ENCODE data around the gene KCNJ16. TPM values are rescaled to one million over a fixed set of nuclear protein-coding genes. Genes with fewer than 3 reads are reported as not detected.

The KCNJ16 gene
- total RNA-seq, 1 experiment from 2014 or later, result not detected

- H3K27me3 ChIP-seq (ENCODE audit: control insufficient read depth, insufficient read depth, low read length), result no peaks in the 10 kb centered on the region
- ATAC-seq (no peak), DNase-seq (ENCODE audit: low read depth, low spot score) (no peak)
- ChIA-PET POLR2A (no interaction called here), CTCF (no interaction called here)
- no peaks in the 10 kb centered on the region for H3K9me3 ChIP-seq (ENCODE audit: control insufficient read depth, insufficient read depth, low read depth, low read length)
- no peak overlapping the region for H3K4me3 ChIP-seq (ENCODE audit: low read depth in 2 of 2, low read length in 2 of 2)
- in situ Hi-C loops (cut with HindIII; ENCODE audit: low pct_unique_long_range_greater_than_20kb, low sequenced_read_pairs) (no loop called here), intact Hi-C loops (cut with micrococcal nuclease; ENCODE audit: unreplicated experiment) (no loop called here)
- no peaks in the 10 kb centered on the region for H3K4me1 ChIP-seq (ENCODE audit: control insufficient read depth, insufficient read depth, low read length)
- BruUV-seq (replicated peaks), result no TSS peak
- H3K27ac ChIP-seq (ENCODE audit: low read length), result no peak overlapping the region
- H3K36me3 ChIP-seq (ENCODE audit: control insufficient read depth, insufficient read depth, low read length), result no peaks in the 10 kb centered on the region
- TF ChIP-seq POLR2AphosphoS5 (IDR thresholded peaks at IDR 0.05; ENCODE audit: low read depth, low read length) (no peak), SIN3A (IDR thresholded peaks at IDR 0.05; ENCODE audit: borderline replicate concordance, insufficient read depth, low read depth, low read length) (no peak)
Observed at GRCh38 chr17:70184770-70185169, 109.7 kb downstream of the KCNJ16 start.

Other genes with a start within 250 kb of the KCNJ16 start
- gene KCNJ2, start 94.3 kb downstream of the KCNJ16 start, total RNA-seq (2021; ENCODE audit: unreplicated experiment), result 1.5 TPM